PC-9 (cell line): Measurements from ENCODE around the gene HRH4. TPM values are rescaled to one million over a fixed set of nuclear protein-coding genes. Genes with fewer than 3 reads are reported as not detected.
A peak's percentile ranks its signal among the peaks of the same experiment; 100 is the strongest.

ENCODE experiments used
- BruUV-seq: library from RNA; stranded (reverse); fragments of 400-500 nt; replicated peaks from 2 replicates; lab custom pipeline; 2021; lab: Mats Ljungman, UMichigan
- CTCF ChIA-PET: fragments of 300-600 bp; sonication (Branson Sonifier 250); formaldehyde crosslinking; loops from one replicate; lab custom pipeline; 2022; ENCODE audit warnings: antibody characterized with exemption; lab: Charles Lee
- POLR2A ChIA-PET: fragments of 300-600 bp; sonication (Branson Sonifier 250); formaldehyde crosslinking; loops from one replicate; lab custom pipeline; 2022; ENCODE audit warnings: antibody characterized with exemption; ENCODE audit not compliant: unreplicated experiment; lab: Charles Lee
- DNase-seq, 2 experiments: peaks; one replicate each; pipeline versions ENCODE4 v3.0.0 to v3.0.0-alpha.2; 2015 to 2022; ENCODE audit warnings: mixed read lengths in 1 of 2
- H2AFZ ChIP-seq: fragments of 200-600 bp; sonication (generic); 2 replicates; pipeline ENCODE4 v1.8.1; 2017; ENCODE audit warnings: antibody characterized with exemption
- H3F3A ChIP-seq: fragments of 200-600 bp; sonication (generic); 2 replicates; pipeline ENCODE4 v1.8.1; 2017; ENCODE audit warnings: antibody characterized with exemption, mild to moderate bottlenecking, low read depth; ENCODE audit not compliant: insufficient read depth
- H3K27ac ChIP-seq: fragments of 200-600 bp; sonication (generic); 2 replicates; pipeline ENCODE4 v1.6.1; 2016; ENCODE audit warnings: mixed run types
- H3K27me3 ChIP-seq: fragments of 200-600 bp; sonication (generic); 2 replicates; pipeline ENCODE4 v1.6.1; 2016; ENCODE audit warnings: low read depth, mixed run types; ENCODE audit not compliant: insufficient read depth
- H3K36me3 ChIP-seq: fragments of 200-600 bp; sonication (generic); 2 replicates; pipeline ENCODE4 v1.6.1; 2016; ENCODE audit warnings: low read depth, mixed run types
- H3K4me1 ChIP-seq: fragments of 200-600 bp; sonication (generic); replicated peaks from 2 replicates; pipeline ENCODE4 v1.6.1; 2016; ENCODE audit warnings: mixed run types; ENCODE audit not compliant: insufficient read depth
- H3K4me2 ChIP-seq: fragments of 200-600 bp; sonication (generic); 2 replicates; pipeline ENCODE4 v1.6.1; 2017; ENCODE audit warnings: mixed run types
- H3K4me3 ChIP-seq: fragments of 200-600 bp; sonication (generic); 2 replicates; pipeline ENCODE4 v1.6.1; 2016; ENCODE audit warnings: mixed run types
- H3K79me2 ChIP-seq: fragments of 200-600 bp; sonication (generic); 2 replicates; pipeline ENCODE4 v1.6.1; 2017; ENCODE audit warnings: low read depth, mixed run types
- H3K9me2 ChIP-seq: fragments of 200-600 bp; sonication (generic); 2 replicates; pipeline ENCODE4 v1.8.1; 2017; ENCODE audit warnings: mild to moderate bottlenecking; ENCODE audit not compliant: insufficient read depth
- H3K9me3 ChIP-seq: fragments of 200-600 bp; sonication (generic); 2 replicates; pipeline ENCODE4 v1.8.1; 2016; ENCODE audit warnings: low read depth; ENCODE audit not compliant: insufficient read depth
- H4K20me1 ChIP-seq: fragments of 200-600 bp; sonication (generic); 2 replicates; pipeline ENCODE4 v1.8.1; 2017; ENCODE audit not compliant: insufficient read depth
- CTCF ChIP-seq: fragments of 200-600 bp; sonication (generic); conservative IDR thresholded peaks from 2 replicates; pipeline ENCODE4 v1.6.1; 2017; ENCODE audit warnings: mixed run types, antibody characterized with exemption, mild to moderate bottlenecking, moderate library complexity
- EZH2 ChIP-seq: fragments of 200-600 bp; sonication (generic); IDR thresholded peaks from 2 replicates; pipeline ENCODE4 v1.8.0; 2017; ENCODE audit warnings: antibody characterized with exemption, low read depth
- intact Hi-C: fragments of 100-400 bp; cut with micrococcal nuclease; formaldehyde crosslinking; loops from one replicate; pipeline ENCODE4 v1.10.0; 2022; ENCODE audit not compliant: unreplicated experiment
- total RNA-seq: library from RNA; stranded (reverse); gene quantifications from 2 replicates; pipeline ENCODE4 v1.2.3, GENCODE V29; 2021

HRH4 gene
- total RNA-seq, 1 experiment from 2014 or later: not detected

DNA sequence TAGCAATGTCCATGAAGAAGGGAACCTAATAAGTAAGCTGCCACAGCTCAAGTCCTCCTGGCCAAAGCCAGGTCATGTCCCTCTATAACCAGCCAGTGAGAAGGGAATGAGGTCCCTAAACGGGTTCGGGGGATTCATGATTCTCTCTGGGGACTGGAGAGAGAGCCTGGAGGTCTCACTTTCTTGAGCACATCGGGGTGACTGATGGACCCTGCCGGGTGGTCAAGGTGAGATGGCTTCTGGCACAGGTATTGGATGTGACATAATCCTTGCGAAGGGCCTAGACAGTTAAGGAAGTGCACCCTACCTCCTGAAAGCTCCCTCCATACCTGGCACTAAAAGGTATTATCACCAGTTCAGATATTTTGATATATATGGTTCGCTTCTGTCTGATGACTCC, 45.7 kb downstream of the HRH4 start:
- H3K27me3 ChIP-seq: no peaks in the 10 kb centered on the region
- no peak overlapping the region for H3K27ac ChIP-seq
- intact Hi-C loops: no loop called here
- no peak for DNase-seq
- H3F3A ChIP-seq: no peaks in the 10 kb centered on the region
- no peaks in the 10 kb centered on the region for H3K9me3 ChIP-seq
- peaks cover 8% of the 10 kb centered on the region for H3K4me1 ChIP-seq
- no peak overlapping the region for H3K4me3 ChIP-seq
- ChIA-PET POLR2A (no interaction called here), CTCF (no interaction called here)
- H3K9me2 ChIP-seq: no peaks in the 10 kb centered on the region
- no TSS peak for BruUV-seq
- no peak for TF ChIP-seq CTCF
- TF ChIP-seq EZH2: no peak
- H3K79me2 ChIP-seq: no peaks in the 10 kb centered on the region
- no peak overlapping the region for H3K4me2 ChIP-seq
- H2AFZ ChIP-seq: no peak overlapping the region
- H3K36me3 ChIP-seq: no peaks in the 10 kb centered on the region
- H4K20me1 ChIP-seq: no peaks in the 10 kb centered on the region

- POLR2A ChIA-PET: no interaction called here
- Histone ChIP-seq H3F3A (no peaks in the 10 kb centered on the region), H3K4me1 (no peaks in the 10 kb centered on the region), H4K20me1 (no peaks in the 10 kb centered on the region), H3K27me3 (no peaks in the 10 kb centered on the region), H3K27ac (no peak overlapping the region), H3K4me3 (no peak overlapping the region), H3K79me2 (no peaks in the 10 kb centered on the region), H3K9me3 (no peaks in the 10 kb centered on the region), H2AFZ (no peak overlapping the region), H3K9me2 (no peaks in the 10 kb centered on the region), H3K36me3 (no peaks in the 10 kb centered on the region), H3K4me2 (no peak overlapping the region)
- no peak for TF ChIP-seq CTCF
- no peak for TF ChIP-seq EZH2
- no TSS peak for BruUV-seq
- intact Hi-C loops: no loop called here
- DNase-seq: no peak
- CTCF ChIA-PET: no interaction called here
Measured at GRCh38 chr18:24509435-24509834, 49.0 kb downstream of the HRH4 start.

- no TSS peak for BruUV-seq
- no peak overlapping the region for H2AFZ ChIP-seq
- peak; percentile 69 for TF ChIP-seq CTCF
- TF ChIP-seq EZH2: no peak
- no peaks in the 10 kb centered on the region for H3K9me2 ChIP-seq
- no peaks in the 10 kb centered on the region for H3F3A ChIP-seq
- H3K4me2 ChIP-seq: no peak overlapping the region
- H3K4me1 ChIP-seq: no peaks in the 10 kb centered on the region
- intact Hi-C loops: no loop called here
- H3K4me3 ChIP-seq: no peak overlapping the region
- H3K9me3 ChIP-seq: no peaks in the 10 kb centered on the region
- no peaks in the 10 kb centered on the region for H3K79me2 ChIP-seq
- CTCF ChIA-PET: no interaction called here
- H3K36me3 ChIP-seq: no peaks in the 10 kb centered on the region
- no peak overlapping the region for H3K27ac ChIP-seq
- no peaks in the 10 kb centered on the region for H3K27me3 ChIP-seq
- POLR2A ChIA-PET: interaction anchor here (0.6 kb wide), 2 partner anchors 99 to 1416 kb away, joined by 3 to 4 read pairs; no protein-coding TSS in a partner anchor
- peak in 1 of 2 experiments; percentile 48 for DNase-seq
- no peaks in the 10 kb centered on the region for H4K20me1 ChIP-seq
Measured at GRCh38 chr18:24514439-24514838, 54.0 kb downstream of the HRH4 start.
